HG03095 (cell line): ENCODE results near the gene TM4SF20.
A peak's percentile ranks its signal among the peaks of the same experiment; 100 is the strongest.
"Not testable (repeated sequence)": the region's sequence is repeated elsewhere in the genome, so short reads cannot be mapped to it uniquely, and the experiment has no call there.

Experiments used
- ATAC-seq: cut with Tn5 transposase; IDR thresholded peaks from one replicate; pipeline ENCODE4 v1.9.1; 2021; ENCODE audit warnings: moderate library complexity; ENCODE audit not compliant: unreplicated experiment

TM4SF20 gene

GRCh38 chr2:227368574-227368973, 10.5 kb downstream of the TM4SF20 start:
- ATAC-seq: no peak

- no peak for ATAC-seq
These were observed 11.7 kb downstream of the TM4SF20 start for GRCh38 chr2:227367427-227367795.

- no peak for ATAC-seq
These were observed 12.2 kb downstream of the TM4SF20 start for GRCh38 chr2:227366769-227367426.

- ATAC-seq: no peak
These were observed 13.3 kb downstream of the TM4SF20 start for GRCh38 chr2:227365833-227366232.

GRCh38 chr2:227364585-227365263, 14.4 kb downstream of the TM4SF20 start:
- ATAC-seq: not testable (repeated sequence)

DNA sequence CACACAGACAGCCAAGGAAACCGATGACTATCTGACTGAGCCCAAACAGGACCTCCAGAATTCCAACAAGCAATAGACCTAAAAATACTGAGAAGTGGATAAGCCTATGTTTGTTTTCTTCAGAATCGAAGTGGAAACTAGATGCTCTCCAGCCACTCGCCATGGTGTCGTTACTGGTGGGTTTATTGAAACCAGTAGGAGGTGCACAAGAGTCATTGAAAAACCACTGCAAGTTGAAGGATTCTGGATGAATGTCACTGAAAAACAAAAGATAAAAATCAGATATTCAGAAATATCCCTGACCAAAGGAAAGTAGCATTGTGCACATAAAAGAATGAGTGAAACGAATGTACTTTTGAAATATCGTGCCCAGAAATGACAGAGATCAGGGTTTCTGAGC, 15.3 kb downstream of the TM4SF20 start:
- ATAC-seq: no peak

GRCh38 chr2:227360351-227360750, 18.8 kb downstream of the TM4SF20 start:
- no peak for ATAC-seq

DNA sequence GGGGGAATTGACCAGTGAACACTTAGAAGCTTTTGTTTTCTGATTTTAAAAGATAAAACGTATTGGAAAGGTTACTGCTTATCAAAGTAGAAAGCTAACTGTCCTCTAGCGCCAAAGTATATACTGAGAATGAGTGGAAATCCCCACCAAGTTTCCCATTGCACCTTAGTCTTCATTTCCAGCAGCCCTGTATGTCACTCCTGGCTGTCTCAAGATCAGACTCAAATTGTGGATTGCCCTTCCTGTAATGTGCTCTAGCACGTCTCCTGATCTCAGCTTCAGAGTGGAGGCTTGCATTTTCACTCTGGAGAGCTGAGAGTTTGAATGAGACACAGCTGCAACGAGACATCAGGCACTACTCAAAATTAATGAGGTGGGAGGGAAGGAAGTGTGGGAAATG, 27.5 kb downstream of the TM4SF20 start:
- ATAC-seq: peak; percentile 76

- no peak for ATAC-seq
These were observed 29.0 kb downstream of the TM4SF20 start for GRCh38 chr2:227349989-227350612.

DNA sequence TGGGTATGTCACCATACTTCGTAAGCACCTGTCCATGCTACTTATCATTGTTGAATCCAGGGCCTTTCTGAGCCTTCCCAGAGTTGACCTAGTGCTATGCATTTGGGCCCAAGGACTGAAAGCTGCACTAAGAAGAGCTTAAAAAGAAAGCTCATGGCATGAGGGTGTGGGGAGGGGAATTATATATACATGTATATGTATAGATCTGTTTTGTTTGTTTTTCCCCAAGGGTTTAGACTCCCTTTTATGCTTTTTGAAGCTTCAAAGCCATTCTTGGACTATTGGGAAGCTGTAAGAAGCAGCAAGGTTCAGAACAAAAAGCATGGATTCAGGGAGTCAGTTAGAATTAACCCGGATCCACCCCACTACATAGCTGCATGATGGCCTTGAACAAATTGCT, 30.8 kb downstream of the TM4SF20 start:
- no peak for ATAC-seq

GRCh38 chr2:227347117-227347516, 32.0 kb downstream of the TM4SF20 start:
- no peak for ATAC-seq

- ATAC-seq: no peak
These were observed 34.9 kb downstream of the TM4SF20 start for GRCh38 chr2:227344231-227344630.

DNA sequence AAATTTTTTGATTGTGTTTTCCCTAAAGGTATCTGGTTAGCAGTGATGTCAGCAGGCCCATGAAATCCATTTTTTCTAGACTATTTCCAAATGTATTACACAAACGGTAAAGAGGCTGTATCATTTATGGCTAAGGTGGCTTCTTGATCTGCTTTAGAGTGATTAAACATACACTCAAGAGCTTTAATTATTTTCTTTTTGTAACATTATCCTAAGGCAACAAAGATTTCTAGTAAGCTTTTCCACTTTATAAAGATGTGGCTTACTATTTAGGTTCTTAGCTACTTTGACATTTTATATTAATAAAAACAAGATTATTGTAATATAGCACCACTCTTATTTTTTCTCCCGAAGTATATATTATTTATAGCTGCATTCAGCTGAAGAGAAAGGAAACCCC, 37.6 kb downstream of the TM4SF20 start:
- no peak for ATAC-seq

DNA sequence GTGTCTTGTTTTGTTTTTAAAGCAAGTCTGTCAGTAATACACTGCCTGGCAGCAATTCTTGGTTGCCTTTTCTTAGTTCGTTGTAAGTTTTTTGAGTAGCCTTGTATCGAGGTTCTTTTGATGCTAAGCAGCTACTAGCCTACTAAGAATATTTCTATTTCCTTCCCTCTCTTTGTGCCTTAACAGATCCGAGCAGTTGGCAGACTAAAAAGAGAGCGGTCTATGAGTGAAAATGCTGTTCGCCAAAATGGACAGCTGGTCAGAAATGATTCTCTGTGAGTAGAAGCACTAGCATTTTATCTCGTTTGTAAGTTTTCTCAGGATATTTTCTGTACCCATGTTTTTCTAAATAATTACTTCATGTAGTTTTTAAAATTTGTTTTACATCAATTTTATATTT, 39.0 kb downstream of the TM4SF20 start:
- ATAC-seq: no peak

GRCh38 chr2:227339098-227339599, 40.0 kb downstream of the TM4SF20 start:
- ATAC-seq: no peak

DNA sequence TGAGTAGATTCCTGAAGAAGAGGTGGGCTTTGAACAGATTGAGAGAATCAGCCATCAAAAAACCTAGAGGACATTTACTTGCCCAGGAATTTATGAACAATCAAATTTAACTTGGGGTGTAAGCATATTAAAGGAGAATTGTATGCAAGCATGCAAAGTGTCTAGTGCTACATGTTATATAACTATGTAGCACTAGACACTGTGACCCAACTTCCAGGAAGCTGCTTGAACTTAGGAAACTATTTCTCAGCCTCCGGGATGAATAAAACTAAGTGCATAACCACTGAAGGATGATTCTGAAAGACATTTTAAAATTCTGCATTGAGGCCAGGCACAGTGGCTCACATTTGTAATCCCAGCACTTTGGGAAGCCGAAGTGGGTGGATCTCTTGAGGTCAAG, 41.7 kb downstream of the TM4SF20 start:
- ATAC-seq: no peak

- no peak for ATAC-seq
These were observed 43.4 kb downstream of the TM4SF20 start for GRCh38 chr2:227335713-227336112.

- ATAC-seq: no peak
These were observed 52.3 kb downstream of the TM4SF20 start for GRCh38 chr2:227326783-227327182.

DNA sequence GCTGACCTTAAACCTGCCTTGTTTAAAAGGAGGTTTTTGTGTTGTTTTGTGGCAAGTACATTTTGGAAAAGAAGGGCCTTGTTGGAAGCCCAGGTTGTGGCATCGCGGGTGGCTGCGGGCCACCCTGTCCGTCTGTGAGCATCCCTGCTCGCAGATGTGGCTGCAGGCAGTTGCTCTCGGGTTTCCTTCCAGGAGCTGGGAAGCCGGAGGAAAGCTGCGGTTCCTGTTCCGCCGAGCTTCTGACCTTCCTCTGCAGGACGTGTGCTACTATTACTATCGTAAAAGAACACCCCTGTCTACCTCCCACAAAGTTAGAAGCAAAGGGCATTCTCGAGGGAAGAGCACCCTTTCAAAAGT, 53.3 kb downstream of the TM4SF20 start:
- peak; percentile 13 for ATAC-seq

DNA sequence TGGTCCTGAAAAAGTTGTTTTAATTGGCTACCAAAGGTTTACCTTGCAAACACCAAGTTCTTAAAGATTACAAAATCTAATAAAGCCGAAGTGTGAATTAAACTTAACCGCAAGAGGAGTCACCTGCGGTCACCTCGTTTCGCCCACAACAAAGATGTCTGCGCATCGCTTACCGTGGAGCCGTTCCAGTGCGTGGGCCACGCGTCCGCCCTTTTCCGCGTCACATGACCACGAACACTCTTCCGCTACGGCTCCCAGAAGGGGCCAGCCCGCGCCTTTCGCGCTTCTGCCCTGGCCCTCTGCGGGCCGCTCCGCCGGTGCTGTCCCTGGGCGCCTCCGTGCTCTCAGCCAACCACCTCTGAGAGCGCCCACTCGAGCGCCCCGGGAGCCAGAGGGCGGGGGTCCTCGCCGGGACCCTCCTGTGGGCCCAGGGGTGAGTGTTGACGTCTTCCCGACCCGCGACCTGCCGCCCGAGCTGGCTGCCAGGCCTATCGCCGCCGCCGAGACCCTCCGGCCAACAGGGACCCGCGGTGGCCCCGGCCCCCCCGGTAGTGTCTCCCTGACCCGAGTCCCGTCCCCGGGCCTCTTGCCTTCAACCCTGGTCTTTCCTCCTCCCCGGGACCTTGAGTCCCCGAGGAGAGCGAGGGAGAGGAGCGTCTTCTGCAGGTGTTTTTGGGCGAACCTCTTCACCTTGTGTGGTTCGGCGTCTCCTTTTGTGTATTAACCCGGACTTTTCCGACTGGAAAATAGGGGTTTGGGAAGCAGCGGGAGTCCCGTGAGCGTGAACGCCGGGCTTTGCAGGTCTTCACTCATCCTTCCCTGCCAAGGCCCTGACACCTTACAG, 53.9 kb downstream of the TM4SF20 start, which contains the start of gene MFF:
Gene MFF (plus strand): TSS at position 257 of the 844 bp plus-strand sequence. CDS start 5,415 bp downstream, outside the sequence.
- ATAC-seq: peak; percentile 95

- ATAC-seq: no peak
These were observed 54.5 kb downstream of the TM4SF20 start for GRCh38 chr2:227324642-227324994.
